Muscle layer of colon (tissue), 2 donors: ENCODE measurements around the gene AGMO.
"Not testable (repeated sequence)": the region's sequence is repeated elsewhere in the genome, so short reads cannot be mapped to it uniquely, and the experiment has no call there.

ENCODE experiments used
- H3K27ac ChIP-seq: one replicate; pipeline ENCODE4 v1.7.0; 2013; ENCODE audit warnings: low read depth, mild to moderate bottlenecking, low read length, moderate library complexity
- H3K27me3 ChIP-seq, 2 donors: one replicate each; pipeline ENCODE4 v1.7.0; 2013; ENCODE audit warnings: low read length in 2 of 2, mild to moderate bottlenecking in 2 of 2; ENCODE audit not compliant: insufficient read depth in 2 of 2, control insufficient read depth in 1 of 2
- H3K36me3 ChIP-seq: one replicate; pipeline ENCODE4 v1.7.0; 2013; ENCODE audit warnings: mild to moderate bottlenecking, low read length; ENCODE audit not compliant: insufficient read depth
- H3K4me1 ChIP-seq: one replicate; pipeline ENCODE4 v1.7.0; 2013; ENCODE audit warnings: mild to moderate bottlenecking, low read length; ENCODE audit not compliant: insufficient read depth
- H3K4me3 ChIP-seq, 2 donors: one replicate each; pipeline ENCODE4 v1.7.0; 2013; ENCODE audit warnings: low read length in 2 of 2, low read depth in 1 of 2, mild to moderate bottlenecking in 1 of 2, moderate library complexity in 1 of 2
- H3K9ac ChIP-seq: one replicate; pipeline ENCODE4 v1.7.0; 2013; ENCODE audit warnings: low read length
- H3K9me3 ChIP-seq: one replicate; pipeline ENCODE4 v1.7.0; 2013; ENCODE audit warnings: mild to moderate bottlenecking, low read length
- donor health status: abdominal sarcoma.
- donor health status: Adenocarcinoma of cecum.

The AGMO gene

DNA sequence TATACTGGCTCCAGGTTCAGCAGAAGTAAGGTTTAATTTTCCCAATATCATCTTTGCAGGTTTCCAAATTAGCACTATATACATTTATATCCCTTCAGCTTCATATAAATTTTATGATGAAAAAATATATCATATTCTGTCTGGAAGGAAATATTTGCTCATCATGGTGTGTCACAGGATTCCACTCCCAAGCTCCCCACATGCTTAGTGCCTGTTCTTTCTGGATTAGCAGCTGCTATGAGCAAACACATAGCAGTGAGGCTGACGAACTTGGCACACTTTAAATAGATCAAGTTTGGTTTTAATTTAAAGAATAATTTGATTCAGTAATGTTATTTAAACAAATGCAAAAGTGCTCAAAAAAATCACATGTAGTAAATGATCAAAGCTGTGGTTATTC lies 251.9 kb downstream of the AGMO start:
- no peak overlapping the region for H3K27ac ChIP-seq
- no peaks in the 10 kb centered on the region for H3K36me3 ChIP-seq
- no peaks in the 10 kb centered on the region for H3K4me1 ChIP-seq
- H3K27me3 ChIP-seq, result no peaks in the 10 kb centered on the region
- H3K4me3 ChIP-seq, result no peak overlapping the region
- H3K9me3 ChIP-seq, result no peaks in the 10 kb centered on the region
- no peak overlapping the region for H3K9ac ChIP-seq

DNA sequence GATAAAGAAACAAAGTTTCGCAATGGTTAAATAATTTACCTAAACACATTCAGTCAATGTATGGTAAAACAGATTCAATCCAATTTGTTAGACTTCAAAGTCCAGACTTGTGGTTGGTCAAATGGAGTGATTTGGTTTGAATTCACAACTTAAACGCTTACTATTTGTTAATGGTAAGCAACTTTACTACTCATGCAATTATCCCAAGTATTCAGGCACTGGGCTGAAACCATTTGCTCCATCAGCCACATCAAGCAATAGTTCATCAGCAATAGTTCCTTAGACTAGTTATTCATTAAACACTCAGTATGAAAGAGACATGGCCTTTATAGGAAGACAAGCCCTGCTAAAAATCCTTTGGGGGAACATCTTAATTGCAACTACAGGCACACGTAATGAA lies 253.0 kb downstream of the AGMO start:
- no peak overlapping the region for H3K9ac ChIP-seq
- H3K4me1 ChIP-seq, result no peaks in the 10 kb centered on the region
- H3K9me3 ChIP-seq, result no peaks in the 10 kb centered on the region
- H3K4me3 ChIP-seq, result no peak overlapping the region
- H3K27ac ChIP-seq, result no peak overlapping the region
- H3K27me3 ChIP-seq, result no peaks in the 10 kb centered on the region
- H3K36me3 ChIP-seq, result no peaks in the 10 kb centered on the region

DNA sequence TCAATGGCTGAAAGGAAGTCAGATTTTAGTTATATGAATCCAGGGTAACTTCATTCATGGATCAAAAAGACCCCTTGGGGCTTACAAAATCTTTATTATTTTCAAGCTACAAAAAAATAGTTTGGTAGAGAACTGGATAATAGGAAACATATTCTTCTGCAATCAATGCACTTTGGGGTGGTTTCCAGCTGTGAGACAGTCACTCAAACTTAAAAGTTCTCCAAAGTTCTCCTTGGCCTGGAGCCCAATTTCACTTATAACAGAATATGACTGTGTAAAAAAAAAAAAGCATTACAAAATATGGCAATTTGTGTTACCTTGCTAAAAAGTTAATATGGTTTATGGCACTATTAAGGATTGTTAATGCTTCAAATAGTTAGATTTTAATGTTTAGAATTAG lies 255.5 kb downstream of the AGMO start:
- H3K9me3 ChIP-seq, result no peaks in the 10 kb centered on the region
- H3K27me3 ChIP-seq, result no peaks in the 10 kb centered on the region
- H3K4me1 ChIP-seq, result no peaks in the 10 kb centered on the region

DNA sequence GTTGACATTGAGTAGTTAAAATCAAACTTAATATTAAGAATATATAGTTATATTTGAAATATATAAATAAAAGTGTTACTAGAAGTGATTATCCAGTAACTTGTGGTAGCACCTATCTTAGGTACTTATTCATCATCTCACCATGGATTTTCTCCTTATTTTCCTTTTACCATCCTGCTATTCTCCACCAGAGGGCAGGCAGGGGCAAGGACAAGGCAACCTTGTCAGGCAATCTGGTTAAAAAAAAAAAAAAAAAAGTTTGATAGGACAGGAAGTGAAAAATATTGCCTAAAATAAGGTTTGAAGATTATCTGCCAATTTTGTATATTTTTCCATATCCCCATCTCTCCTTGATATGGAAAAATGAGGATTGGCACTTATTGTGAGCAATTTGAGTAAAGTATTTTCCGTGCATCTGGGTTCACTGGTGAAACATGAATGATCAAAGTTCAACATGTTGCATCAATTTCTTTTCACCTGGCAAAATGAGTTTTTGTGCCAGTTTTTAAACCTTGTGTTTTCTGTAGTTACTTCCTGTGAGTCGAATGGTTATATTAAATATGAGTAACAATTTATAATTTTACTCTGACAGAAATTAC lies 256.7 kb downstream of the AGMO start:
- H3K27me3 ChIP-seq, result no peaks in the 10 kb centered on the region
- H3K36me3 ChIP-seq, result no peaks in the 10 kb centered on the region
- H3K9ac ChIP-seq, result no peak overlapping the region
- H3K4me1 ChIP-seq, result no peaks in the 10 kb centered on the region
- H3K27ac ChIP-seq, result no peak overlapping the region
- no peaks in the 10 kb centered on the region for H3K9me3 ChIP-seq
- no peak overlapping the region for H3K4me3 ChIP-seq

More for the DNA sequence above, 255.5 kb downstream of the AGMO start:
- Histone ChIP-seq H3K36me3 (no peaks in the 10 kb centered on the region), H3K9ac (no peak overlapping the region), H3K27ac (no peak overlapping the region), H3K4me3 (no peak overlapping the region)

DNA sequence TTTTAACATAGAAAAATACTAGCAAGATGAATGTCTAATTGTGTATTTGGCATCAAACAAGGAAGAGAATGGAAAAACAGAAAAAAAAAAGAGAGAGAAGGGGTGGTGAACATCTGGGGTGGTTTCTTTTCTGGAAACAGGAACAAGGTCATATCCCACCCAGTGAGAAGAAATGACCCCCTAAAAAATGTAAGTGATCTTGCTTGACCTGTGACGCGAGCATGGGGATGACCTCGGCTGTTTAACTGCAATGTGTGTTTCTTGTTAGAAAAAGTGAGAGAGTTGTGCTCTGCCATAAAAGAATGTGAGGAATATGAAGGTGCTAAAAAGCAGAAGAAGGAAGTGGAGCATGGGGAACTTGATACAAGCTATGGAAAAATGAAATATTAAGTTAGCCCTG lies 258.5 kb downstream of the AGMO start:
- Histone ChIP-seq H3K9me3 (no peaks in the 10 kb centered on the region), H3K27me3 (no peaks in the 10 kb centered on the region), H3K4me1 (no peaks in the 10 kb centered on the region), H3K27ac (no peak overlapping the region), H3K36me3 (no peaks in the 10 kb centered on the region), H3K9ac (no peak overlapping the region), H3K4me3 (no peak overlapping the region)

DNA sequence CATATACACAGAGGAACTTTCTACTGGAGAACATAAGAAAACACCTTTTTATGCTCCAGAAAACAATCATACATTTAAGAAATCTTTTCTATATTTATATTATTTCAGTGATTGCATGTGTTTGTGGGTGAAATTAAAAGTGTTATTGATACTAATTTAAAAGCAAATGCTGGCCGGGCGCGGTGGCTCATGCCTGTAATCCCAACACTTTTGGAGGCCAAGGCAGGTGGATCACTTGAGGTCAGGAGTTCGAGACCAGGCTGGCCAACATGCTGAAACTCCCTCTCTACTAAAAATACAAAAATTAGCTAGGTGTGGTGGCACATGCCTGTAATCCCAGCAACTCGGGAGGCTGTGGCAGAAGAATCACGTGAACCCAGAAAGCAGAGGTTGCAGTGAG lies 260.8 kb downstream of the AGMO start:
- H3K4me3 ChIP-seq, H3K9me3 ChIP-seq, H3K36me3 ChIP-seq, H3K27me3 ChIP-seq, H3K9ac ChIP-seq, H3K27ac ChIP-seq, H3K4me1 ChIP-seq: not testable (repeated sequence)

DNA sequence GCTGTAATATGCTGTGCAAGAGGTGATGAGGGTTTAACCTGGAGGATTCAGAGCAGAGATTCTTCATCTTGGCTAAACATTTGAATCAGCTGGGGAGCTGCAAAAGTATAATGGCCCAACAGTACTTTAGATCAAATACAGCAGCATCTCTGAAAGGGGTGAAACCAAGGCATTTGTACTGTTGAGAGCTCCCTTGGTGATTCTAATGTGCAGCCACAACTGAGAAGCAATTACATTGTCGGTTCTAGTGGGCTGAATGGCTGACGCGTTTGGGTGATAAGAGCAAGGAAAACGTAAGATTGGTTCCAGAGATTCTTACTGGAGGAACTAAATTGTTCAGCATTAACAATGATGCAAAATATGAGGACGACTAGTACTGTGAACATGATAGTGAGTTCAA lies 269.7 kb downstream of the AGMO start:
- H3K27ac ChIP-seq, result no peak overlapping the region

DNA sequence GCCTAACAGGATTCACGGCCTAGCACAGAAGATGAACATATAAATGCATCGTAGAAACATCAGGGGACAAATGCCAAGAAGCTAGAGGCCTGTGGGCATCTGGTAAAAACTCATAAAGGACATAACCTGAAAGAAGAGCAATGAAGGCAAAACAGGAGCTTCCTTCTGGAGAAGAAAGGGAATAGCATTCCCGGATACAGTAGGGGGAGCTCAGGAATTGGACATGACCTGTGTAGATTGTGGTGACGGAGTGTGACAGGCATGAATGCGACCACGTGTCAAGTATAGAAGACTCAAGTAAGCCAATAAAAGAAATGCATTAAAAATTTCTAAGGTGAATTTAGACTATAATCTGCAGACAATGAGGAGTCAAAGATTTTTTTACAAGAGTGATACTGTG lies 270.1 kb downstream of the AGMO start:
- no peak overlapping the region for H3K9ac ChIP-seq
- H3K9me3 ChIP-seq, result no peaks in the 10 kb centered on the region
- H3K27ac ChIP-seq, result no peak overlapping the region
- no peaks in the 10 kb centered on the region for H3K4me1 ChIP-seq
- H3K36me3 ChIP-seq, result no peaks in the 10 kb centered on the region
- H3K27me3 ChIP-seq, result no peaks in the 10 kb centered on the region
- no peak overlapping the region for H3K4me3 ChIP-seq

More for the DNA sequence above, 269.7 kb downstream of the AGMO start:
- Histone ChIP-seq H3K4me3 (no peak overlapping the region), H3K36me3 (no peaks in the 10 kb centered on the region), H3K27me3 (no peaks in the 10 kb centered on the region), H3K9me3 (no peaks in the 10 kb centered on the region), H3K4me1 (no peaks in the 10 kb centered on the region), H3K9ac (no peak overlapping the region)

DNA sequence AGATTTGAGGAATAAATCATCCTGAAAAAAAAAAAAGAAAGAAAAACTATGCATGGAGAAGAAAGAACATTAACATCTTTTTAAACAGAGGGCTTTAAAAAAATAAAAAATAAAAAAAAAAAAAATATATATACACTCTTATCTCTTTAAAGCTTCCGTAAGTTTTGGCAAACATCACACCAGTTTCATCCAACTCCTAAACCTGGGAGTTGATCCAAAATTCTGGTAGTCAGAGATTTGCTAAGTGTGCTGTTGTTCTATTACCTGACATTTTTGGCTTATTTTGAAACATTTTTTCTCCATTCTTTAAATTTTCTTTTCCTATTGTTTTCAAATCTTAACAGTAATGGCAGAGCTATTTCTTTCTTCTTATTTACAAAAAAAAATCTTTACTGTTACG lies 273.1 kb downstream of the AGMO start:
- Histone ChIP-seq H3K27me3 (no peaks in the 10 kb centered on the region), H3K27ac (no peak overlapping the region), H3K4me1 (no peaks in the 10 kb centered on the region), H3K4me3 (no peak overlapping the region), H3K9ac (no peak overlapping the region), H3K9me3 (no peaks in the 10 kb centered on the region), H3K36me3 (no peaks in the 10 kb centered on the region)

DNA sequence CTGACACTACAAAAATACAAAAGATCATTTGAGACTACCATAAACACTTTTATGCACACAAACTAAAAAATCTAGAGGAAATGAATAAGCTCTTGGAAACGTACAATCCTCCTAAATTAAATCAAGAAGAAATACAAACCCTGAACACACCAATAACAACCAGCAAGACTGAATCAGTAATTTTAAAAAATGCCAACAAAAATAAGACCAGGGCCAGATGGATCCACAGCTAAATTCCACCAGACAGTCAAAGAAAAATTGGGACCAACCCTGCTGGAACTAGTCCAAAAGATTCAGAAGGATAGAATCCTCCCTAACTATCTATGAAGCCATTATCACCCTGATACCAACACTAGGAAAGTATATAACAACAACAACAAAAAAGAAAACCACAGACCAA lies 277.4 kb downstream of the AGMO start:
- no peak overlapping the region for H3K4me3 ChIP-seq
- H3K9me3 ChIP-seq, result no peaks in the 10 kb centered on the region
- H3K27me3 ChIP-seq, result no peaks in the 10 kb centered on the region
- no peaks in the 10 kb centered on the region for H3K4me1 ChIP-seq
- no peak overlapping the region for H3K27ac ChIP-seq
- H3K9ac ChIP-seq, result no peak overlapping the region
- no peaks in the 10 kb centered on the region for H3K36me3 ChIP-seq

DNA sequence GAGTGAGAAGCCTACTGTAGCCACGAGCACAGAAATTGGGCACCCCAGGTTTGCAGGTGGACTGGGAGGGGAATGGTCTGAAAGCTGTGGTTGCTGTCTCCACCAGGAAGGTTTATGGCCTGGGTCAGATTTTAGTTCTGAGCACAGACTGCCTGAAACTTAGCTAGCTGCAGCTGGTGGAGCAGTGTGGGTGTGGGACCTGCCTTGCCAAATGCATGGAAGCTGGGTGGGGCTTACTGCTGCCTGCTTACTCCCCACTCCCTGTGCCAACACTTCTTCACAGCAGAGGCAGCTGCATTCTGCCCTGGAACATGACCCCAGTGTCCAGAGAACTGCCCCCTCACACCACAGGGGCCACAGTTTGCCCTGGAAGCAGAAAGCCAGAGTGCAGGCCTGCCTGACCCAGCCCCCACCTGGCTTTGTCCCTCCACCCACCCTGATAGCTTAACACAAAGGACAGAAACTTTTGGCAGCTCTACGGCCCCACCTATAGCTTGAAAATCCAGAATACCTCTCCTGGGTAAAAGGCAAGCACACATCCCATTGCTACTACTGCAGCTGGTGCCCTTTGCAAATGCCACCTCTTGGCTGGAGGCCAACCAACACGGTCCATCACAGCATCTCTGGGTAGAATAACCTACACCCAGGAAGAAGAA lies 281.6 kb downstream of the AGMO start:
- Histone ChIP-seq H3K9me3 (no peaks in the 10 kb centered on the region), H3K4me3 (no peak overlapping the region), H3K27me3 (no peaks in the 10 kb centered on the region), H3K4me1 (no peaks in the 10 kb centered on the region), H3K36me3 (no peaks in the 10 kb centered on the region), H3K27ac (no peak overlapping the region), H3K9ac (no peak overlapping the region)

DNA sequence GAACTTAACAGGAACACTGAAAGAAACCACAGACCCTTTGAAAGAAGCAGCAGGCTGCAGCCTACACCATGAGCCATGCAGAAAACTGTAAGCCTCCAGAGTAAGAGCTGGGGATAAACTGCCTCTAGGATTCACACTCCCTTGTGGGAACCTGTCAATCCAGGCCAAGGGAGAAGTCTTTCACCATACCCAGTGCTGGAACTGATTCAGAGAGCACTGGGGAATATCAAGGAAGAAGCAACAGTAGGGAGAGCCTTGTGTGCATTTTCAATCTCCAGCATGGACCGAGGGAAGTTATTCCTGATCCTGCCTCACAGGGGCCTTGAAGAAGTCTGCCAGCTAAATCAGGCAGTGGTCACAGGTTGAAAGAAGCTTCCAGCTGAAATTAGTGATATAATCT lies 282.2 kb downstream of the AGMO start:
- H3K27me3 ChIP-seq, result no peaks in the 10 kb centered on the region
- no peaks in the 10 kb centered on the region for H3K36me3 ChIP-seq
- H3K4me1 ChIP-seq, result no peaks in the 10 kb centered on the region
- no peak overlapping the region for H3K4me3 ChIP-seq
- H3K27ac ChIP-seq, result no peak overlapping the region
- no peak overlapping the region for H3K9ac ChIP-seq
- H3K9me3 ChIP-seq, result no peaks in the 10 kb centered on the region
